HFFc6 (cell line): ENCODE measurements around the gene KIF26B. TPM values are rescaled to one million over a fixed set of nuclear protein-coding genes. Genes with fewer than 3 reads are reported as not detected.

Experiments used
- DNase-seq: peaks from one replicate; pipeline ENCODE4 v3.0.0-alpha.2; 2018
- H3K27ac Mint-ChIP-seq: 2 replicates; pipeline ENCODE4 v1.8.0; 2020; ENCODE audit warnings: mild to moderate bottlenecking, mixed read lengths
- H3K27me3 Mint-ChIP-seq: 2 replicates; pipeline ENCODE4 v1.8.0; 2021; ENCODE audit warnings: mild to moderate bottlenecking, moderate library complexity, mixed read lengths; ENCODE audit not compliant: insufficient read depth
- H3K36me3 Mint-ChIP-seq: 2 replicates; pipeline ENCODE4 v1.8.0; 2021; ENCODE audit warnings: low read depth, mixed read lengths
- H3K4me1 Mint-ChIP-seq: 2 replicates; pipeline ENCODE4 v1.8.0; 2020; ENCODE audit warnings: low read depth, mixed read lengths
- H3K4me3 Mint-ChIP-seq: 2 replicates; pipeline ENCODE4 v1.8.0; 2020; ENCODE audit warnings: mild to moderate bottlenecking, moderate library complexity, mixed read lengths
- H3K9me3 Mint-ChIP-seq: 2 replicates; pipeline ENCODE4 v1.8.0; 2020; ENCODE audit warnings: mild to moderate bottlenecking, mixed read lengths
- total RNA-seq, 6 experiments: library from RNA; stranded (reverse); fragmentation: NEBNext Ultra II Directional; extraction: Animal tissue kit (Norgen Biotek cat#: 25700); gene quantifications; 2 replicates in 1 of 6; 3 replicates in 5 of 6; pipeline ENCODE4 v1.2.3, GENCODE V29; 2021
- TF ChIP-seq, protein P1 (sequence below): fragments of 200-600 bp; sonication (generic); IDR thresholded peaks from 2 replicates; pipeline ENCODE4 v1.5.0; 2021; ENCODE audit warnings: antibody characterized with exemption, mild to moderate bottlenecking

KIF26B gene
- total RNA-seq, 6 experiments from 2014 or later, result 4.6 to 7.5 (median 5.5) TPM

DNA sequence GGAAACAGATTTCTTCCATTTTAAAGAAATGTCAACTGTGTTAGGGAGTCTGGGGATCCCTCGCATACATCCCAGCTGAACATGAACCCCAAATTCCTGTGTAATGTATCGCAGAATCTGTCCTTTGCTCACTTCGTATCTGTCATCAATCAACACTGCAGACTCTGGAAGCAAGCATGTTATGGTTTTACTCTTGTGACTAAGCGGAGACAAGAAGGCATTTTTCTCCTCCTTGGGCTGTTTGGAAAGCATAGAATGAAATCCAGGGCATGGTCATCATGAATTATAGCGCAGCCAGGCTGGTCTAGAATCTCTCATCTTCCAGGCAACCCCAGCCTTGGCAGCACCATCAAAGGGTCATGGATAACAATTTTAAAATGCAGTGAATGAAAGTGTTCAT, 290.2 kb downstream of the KIF26B start:
- Mint-ChIP-seq H3K4me3 (no peak overlapping the region), H3K4me1 (peaks cover 10% of the 10 kb centered on the region), H3K27me3 (peaks cover 2% of the 10 kb centered on the region), H3K27ac (no peak overlapping the region), H3K9me3 (no peaks in the 10 kb centered on the region), H3K36me3 (no peaks in the 10 kb centered on the region)
- TF ChIP-seq, protein P1, sequence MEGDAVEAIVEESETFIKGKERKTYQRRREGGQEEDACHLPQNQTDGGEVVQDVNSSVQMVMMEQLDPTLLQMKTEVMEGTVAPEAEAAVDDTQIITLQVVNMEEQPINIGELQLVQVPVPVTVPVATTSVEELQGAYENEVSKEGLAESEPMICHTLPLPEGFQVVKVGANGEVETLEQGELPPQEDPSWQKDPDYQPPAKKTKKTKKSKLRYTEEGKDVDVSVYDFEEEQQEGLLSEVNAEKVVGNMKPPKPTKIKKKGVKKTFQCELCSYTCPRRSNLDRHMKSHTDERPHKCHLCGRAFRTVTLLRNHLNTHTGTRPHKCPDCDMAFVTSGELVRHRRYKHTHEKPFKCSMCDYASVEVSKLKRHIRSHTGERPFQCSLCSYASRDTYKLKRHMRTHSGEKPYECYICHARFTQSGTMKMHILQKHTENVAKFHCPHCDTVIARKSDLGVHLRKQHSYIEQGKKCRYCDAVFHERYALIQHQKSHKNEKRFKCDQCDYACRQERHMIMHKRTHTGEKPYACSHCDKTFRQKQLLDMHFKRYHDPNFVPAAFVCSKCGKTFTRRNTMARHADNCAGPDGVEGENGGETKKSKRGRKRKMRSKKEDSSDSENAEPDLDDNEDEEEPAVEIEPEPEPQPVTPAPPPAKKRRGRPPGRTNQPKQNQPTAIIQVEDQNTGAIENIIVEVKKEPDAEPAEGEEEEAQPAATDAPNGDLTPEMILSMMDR, result no peak
- no peak for DNase-seq

DNA sequence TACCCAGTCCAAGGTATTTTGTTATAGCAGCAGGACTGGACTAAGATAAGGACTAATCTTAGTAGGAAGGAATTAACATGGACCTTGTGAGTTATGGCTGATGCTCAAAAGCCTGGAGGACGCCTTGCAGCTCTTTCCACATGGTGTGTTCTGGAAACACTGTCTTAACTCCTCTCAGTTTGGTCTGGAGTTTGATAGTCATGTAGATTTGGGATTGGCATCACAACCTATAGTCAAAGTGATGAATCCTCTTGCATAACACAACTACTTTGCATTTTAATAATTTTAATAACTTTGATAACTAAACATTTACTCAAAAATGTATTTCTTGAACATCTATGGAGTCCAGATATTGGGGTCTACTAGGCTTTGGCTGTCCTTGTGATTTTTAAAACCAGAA, 293.7 kb downstream of the KIF26B start:
- Mint-ChIP-seq H3K27me3 (peaks cover 2% of the 10 kb centered on the region; the same call in 1 of the 2 replicates), H3K4me3 (no peak overlapping the region), H3K4me1 (peaks cover 4% of the 10 kb centered on the region), H3K36me3 (no peaks in the 10 kb centered on the region), H3K9me3 (no peaks in the 10 kb centered on the region), H3K27ac (no peak overlapping the region)
- TF ChIP-seq, protein P1, result no peak
- DNase-seq, result no peak

DNA sequence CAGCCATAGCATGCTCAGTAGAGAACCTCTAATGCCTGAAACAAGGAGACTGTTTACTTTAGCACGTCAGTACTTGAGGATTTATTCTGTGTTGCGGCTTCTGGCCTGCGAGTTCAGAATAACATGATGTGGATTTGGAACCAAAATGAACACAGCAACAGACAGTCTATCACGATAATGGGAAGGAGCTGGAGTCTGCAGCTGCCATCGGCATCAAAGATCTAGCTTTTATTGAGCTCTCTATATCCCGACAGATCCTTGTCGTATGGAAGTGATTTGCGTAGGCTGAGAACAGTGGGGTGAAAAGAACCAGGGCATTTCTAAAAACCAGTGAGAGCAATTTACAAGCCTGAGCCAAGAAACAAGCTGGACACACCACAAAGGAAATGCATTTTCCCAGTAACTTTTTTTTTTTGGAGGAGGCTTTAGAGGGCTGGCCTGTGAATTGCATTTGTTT, 294.2 kb downstream of the KIF26B start:
- peaks cover 4% of the 10 kb centered on the region for H3K4me1 Mint-ChIP-seq
- H3K9me3 Mint-ChIP-seq, result no peaks in the 10 kb centered on the region
- H3K27me3 Mint-ChIP-seq, result peaks cover 2% of the 10 kb centered on the region; the same call in 1 of the 2 replicates
- no peak for DNase-seq
- TF ChIP-seq, protein P1, result no peak
- peak overlapping the region; percentile 33; the same call in 1 of the 2 replicates for H3K4me3 Mint-ChIP-seq
- H3K36me3 Mint-ChIP-seq, result no peaks in the 10 kb centered on the region
- no peak overlapping the region for H3K27ac Mint-ChIP-seq

DNA sequence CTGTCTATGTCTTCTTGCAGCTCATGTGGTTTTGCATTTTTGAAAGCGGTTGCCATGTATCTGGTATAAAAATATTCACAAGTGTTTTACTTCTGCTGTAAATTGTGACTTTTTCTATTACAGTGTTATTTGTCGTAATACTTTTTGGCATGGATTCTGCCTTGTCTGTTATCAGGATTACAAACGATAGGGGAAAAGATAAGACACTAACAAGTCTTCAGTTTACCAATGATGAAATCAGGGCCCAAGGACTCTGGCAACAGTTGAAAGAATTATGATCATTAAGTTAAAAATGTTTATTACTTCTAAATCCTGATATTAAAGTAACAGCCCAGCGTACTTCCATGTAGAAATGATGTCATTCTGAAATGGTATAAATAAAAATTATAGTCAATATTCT, 298.8 kb downstream of the KIF26B start:
- Mint-ChIP-seq H3K36me3 (no peaks in the 10 kb centered on the region), H3K4me1 (peaks cover 9% of the 10 kb centered on the region), H3K27me3 (peaks cover 3% of the 10 kb centered on the region; the same call in 1 of the 2 replicates), H3K4me3 (no peak overlapping the region), H3K9me3 (no peaks in the 10 kb centered on the region), H3K27ac (no peak overlapping the region)
- TF ChIP-seq, protein P1, result no peak
- DNase-seq, result no peak

DNA sequence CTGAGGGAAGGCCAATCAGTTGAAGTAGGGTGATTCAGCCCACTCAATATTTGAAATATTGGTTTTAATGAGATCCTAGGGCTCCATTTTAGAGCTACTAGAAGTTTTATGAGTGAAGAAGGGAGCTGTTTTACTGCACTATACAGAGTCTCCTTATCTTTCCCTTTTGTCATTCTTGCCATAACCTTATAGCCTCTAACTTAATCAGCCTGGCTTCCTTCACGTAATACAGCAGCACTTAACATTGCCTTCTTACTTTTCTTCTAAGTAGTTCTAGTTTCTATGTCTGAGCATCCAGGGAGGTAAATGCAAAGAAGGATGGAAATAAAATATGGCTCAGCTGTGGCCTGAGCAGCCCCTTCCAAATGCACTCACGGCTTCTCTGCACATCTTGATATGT, 299.3 kb downstream of the KIF26B start:
- H3K27me3 Mint-ChIP-seq, result peaks cover 3% of the 10 kb centered on the region; the same call in 1 of the 2 replicates
- H3K27ac Mint-ChIP-seq, result no peak overlapping the region
- H3K4me3 Mint-ChIP-seq, result no peak overlapping the region
- TF ChIP-seq, protein P1, result no peak
- peaks cover 14% of the 10 kb centered on the region for H3K4me1 Mint-ChIP-seq
- H3K9me3 Mint-ChIP-seq, result no peaks in the 10 kb centered on the region
- no peak for DNase-seq
- H3K36me3 Mint-ChIP-seq, result no peaks in the 10 kb centered on the region

DNA sequence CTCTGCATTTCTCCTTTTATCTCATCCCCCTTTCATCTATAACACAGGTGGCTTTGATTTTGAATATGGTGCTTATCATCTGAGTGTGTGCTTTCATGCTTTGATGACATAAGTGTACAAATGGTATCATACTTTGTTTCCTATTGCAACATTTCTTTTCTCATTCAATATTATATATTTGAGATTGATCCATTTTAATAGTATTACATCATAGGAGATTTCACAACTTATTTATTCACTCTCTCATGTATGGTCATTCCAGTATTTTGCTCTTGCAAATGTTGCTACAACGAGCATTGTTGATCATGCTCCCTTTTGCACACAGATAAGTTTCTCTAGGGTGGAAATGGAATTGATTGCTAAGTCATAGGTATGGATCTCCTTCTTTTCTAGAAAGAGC, 302.8 kb downstream of the KIF26B start:
- peaks cover 1% of the 10 kb centered on the region; the same call in 1 of the 2 replicates for H3K27me3 Mint-ChIP-seq
- no peak overlapping the region for H3K27ac Mint-ChIP-seq
- DNase-seq, result no peak
- H3K36me3 Mint-ChIP-seq, result no peaks in the 10 kb centered on the region
- no peak overlapping the region for H3K4me3 Mint-ChIP-seq
- peaks cover 33% of the 10 kb centered on the region for H3K4me1 Mint-ChIP-seq
- TF ChIP-seq, protein P1, result no peak
- H3K9me3 Mint-ChIP-seq, result no peaks in the 10 kb centered on the region
